ENCODE data around the gene RFX1.

RFX1 gene

DNA sequence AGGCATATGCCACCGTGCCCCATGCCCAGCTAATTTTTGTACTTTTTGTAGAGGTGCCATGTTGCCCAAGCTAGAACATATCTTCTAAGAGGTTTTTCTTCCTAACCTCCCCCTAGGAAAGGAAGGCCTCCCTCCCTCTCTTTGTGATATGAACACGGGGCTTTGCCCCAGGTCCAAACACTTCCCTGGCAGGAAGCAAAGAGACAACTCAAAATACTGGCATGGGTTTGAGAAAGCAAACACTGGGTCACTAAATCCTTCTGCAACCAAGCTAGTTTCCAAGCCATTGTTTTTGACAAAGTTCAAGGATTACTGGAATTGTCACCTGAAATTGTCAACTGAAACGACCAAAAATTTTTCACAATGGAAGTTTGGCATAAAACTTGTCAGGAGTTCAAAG is 91.3 kb downstream of the RFX1 start:
- TF ChIP-seq FOXP2 (optimal IDR thresholded peaks at IDR 0.05; ENCODE audit: borderline replicate concordance, extremely low read depth, extremely low read length, insufficient read depth) (no peak), POLR2AphosphoS5 (IDR thresholded peaks at IDR 0.05; ENCODE audit: low read depth, low read length) (no peak), SIN3A (IDR thresholded peaks at IDR 0.05; ENCODE audit: borderline replicate concordance, insufficient read depth, low read length) (no peak), TAF1 (IDR thresholded peaks at IDR 0.05; ENCODE audit: borderline replicate concordance, insufficient read depth, low read length) (no peak)
- TF ChIP-seq, protein P1, sequence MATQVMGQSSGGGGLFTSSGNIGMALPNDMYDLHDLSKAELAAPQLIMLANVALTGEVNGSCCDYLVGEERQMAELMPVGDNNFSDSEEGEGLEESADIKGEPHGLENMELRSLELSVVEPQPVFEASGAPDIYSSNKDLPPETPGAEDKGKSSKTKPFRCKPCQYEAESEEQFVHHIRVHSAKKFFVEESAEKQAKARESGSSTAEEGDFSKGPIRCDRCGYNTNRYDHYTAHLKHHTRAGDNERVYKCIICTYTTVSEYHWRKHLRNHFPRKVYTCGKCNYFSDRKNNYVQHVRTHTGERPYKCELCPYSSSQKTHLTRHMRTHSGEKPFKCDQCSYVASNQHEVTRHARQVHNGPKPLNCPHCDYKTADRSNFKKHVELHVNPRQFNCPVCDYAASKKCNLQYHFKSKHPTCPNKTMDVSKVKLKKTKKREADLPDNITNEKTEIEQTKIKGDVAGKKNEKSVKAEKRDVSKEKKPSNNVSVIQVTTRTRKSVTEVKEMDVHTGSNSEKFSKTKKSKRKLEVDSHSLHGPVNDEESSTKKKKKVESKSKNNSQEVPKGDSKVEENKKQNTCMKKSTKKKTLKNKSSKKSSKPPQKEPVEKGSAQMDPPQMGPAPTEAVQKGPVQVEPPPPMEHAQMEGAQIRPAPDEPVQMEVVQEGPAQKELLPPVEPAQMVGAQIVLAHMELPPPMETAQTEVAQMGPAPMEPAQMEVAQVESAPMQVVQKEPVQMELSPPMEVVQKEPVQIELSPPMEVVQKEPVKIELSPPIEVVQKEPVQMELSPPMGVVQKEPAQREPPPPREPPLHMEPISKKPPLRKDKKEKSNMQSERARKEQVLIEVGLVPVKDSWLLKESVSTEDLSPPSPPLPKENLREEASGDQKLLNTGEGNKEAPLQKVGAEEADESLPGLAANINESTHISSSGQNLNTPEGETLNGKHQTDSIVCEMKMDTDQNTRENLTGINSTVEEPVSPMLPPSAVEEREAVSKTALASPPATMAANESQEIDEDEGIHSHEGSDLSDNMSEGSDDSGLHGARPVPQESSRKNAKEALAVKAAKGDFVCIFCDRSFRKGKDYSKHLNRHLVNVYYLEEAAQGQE (IDR thresholded peaks at IDR 0.05; ENCODE audit: insufficient read depth in 1 of 2, low read depth in 2 of 2, low read length in 2 of 2), result no peak

DNA sequence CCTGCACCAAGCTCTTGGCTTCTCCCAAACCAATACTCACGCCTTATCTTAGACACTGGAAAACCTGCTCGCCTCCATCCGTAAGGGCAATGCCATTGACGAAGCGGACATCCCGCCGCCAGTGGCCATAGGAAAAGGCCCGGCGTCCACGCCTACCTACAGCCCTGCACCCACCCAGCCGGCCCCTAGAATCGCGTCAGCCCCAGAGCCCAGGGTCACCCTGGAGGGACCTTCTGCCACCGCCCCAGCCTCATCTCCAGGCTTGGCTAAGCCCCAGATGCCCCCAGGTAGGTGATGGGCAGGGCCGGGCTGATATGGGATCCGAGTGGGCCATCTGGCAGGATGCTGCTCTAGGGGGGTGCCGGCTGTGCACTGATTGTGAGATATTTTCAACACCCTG is 92.8 kb downstream of the RFX1 start:
- TF ChIP-seq, protein P1 (IDR thresholded peaks at IDR 0.05; ENCODE audit: insufficient read depth in 1 of 2, low read depth in 2 of 2, low read length in 2 of 2), result no peak
- TF ChIP-seq POLR2AphosphoS5 (IDR thresholded peaks at IDR 0.05; ENCODE audit: low read depth, low read length) (no peak), SIN3A (IDR thresholded peaks at IDR 0.05; ENCODE audit: borderline replicate concordance, insufficient read depth, low read length) (no peak), TAF1 (IDR thresholded peaks at IDR 0.05; ENCODE audit: borderline replicate concordance, insufficient read depth, low read length) (no peak), FOXP2 (optimal IDR thresholded peaks at IDR 0.05; ENCODE audit: borderline replicate concordance, extremely low read depth, extremely low read length, insufficient read depth) (no peak)

All from PFSK-1 (cell line).